Neural crest cell (in vitro differentiated cells): ENCODE results near the gene KDM6A. TPM values are rescaled to one million over a fixed set of nuclear protein-coding genes. Genes with fewer than 3 reads are reported as not detected.

ENCODE experiments used
- DNase-seq: peaks from one replicate; pipeline ENCODE4 v3.0.0; 2021; ENCODE audit warnings: low read depth, mixed read lengths, low spot score
- H3K27ac Mint-ChIP-seq: one replicate; pipeline ENCODE4 v1.8.0; 2021; ENCODE audit warnings: mild to moderate bottlenecking, mixed read lengths; ENCODE audit not compliant: unreplicated experiment
- H3K27me3 Mint-ChIP-seq: 2 replicates; pipeline ENCODE4 v1.8.0; 2021; ENCODE audit warnings: low read depth, mild to moderate bottlenecking, mixed read lengths
- H3K36me3 Mint-ChIP-seq: 2 replicates; pipeline ENCODE4 v1.8.0; 2021; ENCODE audit warnings: low read depth, mild to moderate bottlenecking, mixed read lengths
- H3K4me1 Mint-ChIP-seq: 2 replicates; pipeline ENCODE4 v1.8.0; 2021; ENCODE audit warnings: mixed read lengths
- H3K4me3 Mint-ChIP-seq: one replicate; pipeline ENCODE4 v1.8.0; 2021; ENCODE audit warnings: mild to moderate bottlenecking, mixed read lengths
- H3K9me3 Mint-ChIP-seq: 2 replicates; pipeline ENCODE4 v1.8.0; 2021; ENCODE audit warnings: mixed read lengths
- total RNA-seq: library from RNA; stranded (reverse); gene quantifications from 2 replicates; pipeline ENCODE4 v1.2.1, GENCODE V29; 2021
- TF ChIP-seq, protein P1 (sequence below): fragments of 200-600 bp; sonication (generic); conservative IDR thresholded peaks from 2 replicates; pipeline ENCODE4 v1.5.0; 2021; ENCODE audit warnings: antibody characterized with exemption, mild to moderate bottlenecking

KDM6A gene
- total RNA-seq, 1 donor from 2014 or later, result 21.4 TPM

- no peak for DNase-seq
- Mint-ChIP-seq H3K27me3 (no peaks in the 10 kb centered on the region), H3K4me1 (peaks cover 23% of the 10 kb centered on the region), H3K9me3 (peaks cover 16% of the 10 kb centered on the region), H3K4me3 (no peak overlapping the region), H3K27ac (no peak overlapping the region), H3K36me3 (peaks cover 23% of the 10 kb centered on the region)
- TF ChIP-seq, protein P1, sequence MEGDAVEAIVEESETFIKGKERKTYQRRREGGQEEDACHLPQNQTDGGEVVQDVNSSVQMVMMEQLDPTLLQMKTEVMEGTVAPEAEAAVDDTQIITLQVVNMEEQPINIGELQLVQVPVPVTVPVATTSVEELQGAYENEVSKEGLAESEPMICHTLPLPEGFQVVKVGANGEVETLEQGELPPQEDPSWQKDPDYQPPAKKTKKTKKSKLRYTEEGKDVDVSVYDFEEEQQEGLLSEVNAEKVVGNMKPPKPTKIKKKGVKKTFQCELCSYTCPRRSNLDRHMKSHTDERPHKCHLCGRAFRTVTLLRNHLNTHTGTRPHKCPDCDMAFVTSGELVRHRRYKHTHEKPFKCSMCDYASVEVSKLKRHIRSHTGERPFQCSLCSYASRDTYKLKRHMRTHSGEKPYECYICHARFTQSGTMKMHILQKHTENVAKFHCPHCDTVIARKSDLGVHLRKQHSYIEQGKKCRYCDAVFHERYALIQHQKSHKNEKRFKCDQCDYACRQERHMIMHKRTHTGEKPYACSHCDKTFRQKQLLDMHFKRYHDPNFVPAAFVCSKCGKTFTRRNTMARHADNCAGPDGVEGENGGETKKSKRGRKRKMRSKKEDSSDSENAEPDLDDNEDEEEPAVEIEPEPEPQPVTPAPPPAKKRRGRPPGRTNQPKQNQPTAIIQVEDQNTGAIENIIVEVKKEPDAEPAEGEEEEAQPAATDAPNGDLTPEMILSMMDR, result no peak
Measured at GRCh38 chrX:45003085-45003484, 130.1 kb downstream of the KDM6A start.

DNA sequence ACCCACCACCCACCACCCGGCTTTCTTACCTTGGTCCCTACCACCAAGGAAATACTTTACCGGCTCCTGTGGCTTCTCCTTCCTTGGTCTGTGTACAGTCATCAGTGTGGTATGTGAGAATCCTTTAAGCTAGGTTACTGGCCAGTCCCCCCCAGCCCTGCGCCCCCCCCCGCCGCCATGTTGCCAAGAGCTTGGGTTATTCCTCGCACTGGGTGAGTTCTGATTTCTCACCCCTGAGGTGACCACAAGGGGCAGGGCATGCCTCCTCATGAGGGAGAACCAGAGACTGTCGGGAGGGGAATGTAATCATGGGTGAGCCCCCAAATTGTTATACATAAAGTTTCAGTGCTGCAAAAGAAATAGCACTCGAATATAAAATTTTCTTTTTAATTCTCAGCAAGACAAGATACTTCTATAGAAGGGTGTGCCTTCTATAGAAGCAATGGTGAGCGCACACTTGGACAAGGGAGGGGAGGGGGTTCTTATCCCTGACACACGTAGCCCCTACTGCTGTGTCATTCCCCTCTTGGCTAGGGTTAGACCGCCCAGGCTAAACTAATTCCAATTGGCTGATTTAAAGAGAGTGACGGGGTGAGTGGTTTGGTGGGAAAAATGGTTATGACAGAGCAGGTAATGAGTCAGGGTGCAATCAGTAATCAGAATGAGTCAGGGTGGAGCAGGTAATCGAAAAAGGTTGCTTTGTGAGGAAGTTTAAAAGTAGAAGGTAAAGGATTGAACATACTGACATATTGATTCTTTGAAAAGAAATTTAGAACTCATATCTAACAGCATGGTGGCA, 133.2 kb downstream of the KDM6A start:
- peaks cover 10% of the 10 kb centered on the region for H3K9me3 Mint-ChIP-seq
- TF ChIP-seq, protein P1, result no peak
- no peaks in the 10 kb centered on the region for H3K27me3 Mint-ChIP-seq
- peaks cover 17% of the 10 kb centered on the region for H3K36me3 Mint-ChIP-seq
- H3K4me3 Mint-ChIP-seq, result peak overlapping the region; percentile 10
- no peak overlapping the region for H3K27ac Mint-ChIP-seq
- peaks cover 23% of the 10 kb centered on the region for H3K4me1 Mint-ChIP-seq
- no peak for DNase-seq

GRCh38 chrX:45007598-45007997, 134.6 kb downstream of the KDM6A start:
- TF ChIP-seq, protein P1, result no peak
- H3K36me3 Mint-ChIP-seq, result peaks cover 17% of the 10 kb centered on the region
- DNase-seq, result no peak
- peaks cover 17% of the 10 kb centered on the region for H3K4me1 Mint-ChIP-seq
- no peak overlapping the region for H3K27ac Mint-ChIP-seq
- H3K27me3 Mint-ChIP-seq, result no peaks in the 10 kb centered on the region
- H3K9me3 Mint-ChIP-seq, result peaks cover 10% of the 10 kb centered on the region
- H3K4me3 Mint-ChIP-seq, result no peak overlapping the region

DNA sequence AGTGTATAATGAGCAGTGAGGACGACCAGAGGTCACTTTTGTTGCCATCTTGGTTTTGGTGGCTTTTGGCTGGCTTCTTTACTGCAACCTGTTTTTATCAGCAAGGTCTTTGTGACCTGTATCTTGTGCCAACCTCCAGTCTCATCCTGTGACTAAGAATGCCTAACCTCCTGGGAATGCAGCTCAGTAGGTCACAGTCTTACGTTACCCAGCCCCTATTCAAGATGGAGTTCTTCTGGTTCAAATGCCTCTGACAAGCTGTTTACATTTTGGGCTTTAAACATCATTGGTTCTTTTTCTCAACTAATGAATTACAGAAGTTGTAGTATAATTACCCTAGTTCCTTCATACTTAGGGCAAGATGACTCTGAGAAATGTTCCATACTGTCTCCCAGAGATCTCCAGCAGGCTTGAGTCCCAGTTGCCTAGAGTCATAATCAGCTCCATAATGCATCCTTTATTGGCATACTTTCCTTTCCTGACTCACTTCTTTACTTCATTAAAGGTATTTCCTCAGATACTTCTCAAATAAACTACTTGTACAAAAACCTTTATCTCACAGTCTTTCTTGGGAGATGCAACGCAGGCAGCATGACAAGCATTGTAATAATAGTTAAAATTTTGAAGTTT, 136.5 kb downstream of the KDM6A start:
- no peaks in the 10 kb centered on the region for H3K27me3 Mint-ChIP-seq
- DNase-seq, result no peak
- H3K4me3 Mint-ChIP-seq, result no peak overlapping the region
- H3K36me3 Mint-ChIP-seq, result peaks cover 13% of the 10 kb centered on the region
- TF ChIP-seq, protein P1, result no peak
- H3K4me1 Mint-ChIP-seq, result peaks cover 3% of the 10 kb centered on the region
- peaks cover 8% of the 10 kb centered on the region for H3K9me3 Mint-ChIP-seq
- H3K27ac Mint-ChIP-seq, result no peak overlapping the region

DNA sequence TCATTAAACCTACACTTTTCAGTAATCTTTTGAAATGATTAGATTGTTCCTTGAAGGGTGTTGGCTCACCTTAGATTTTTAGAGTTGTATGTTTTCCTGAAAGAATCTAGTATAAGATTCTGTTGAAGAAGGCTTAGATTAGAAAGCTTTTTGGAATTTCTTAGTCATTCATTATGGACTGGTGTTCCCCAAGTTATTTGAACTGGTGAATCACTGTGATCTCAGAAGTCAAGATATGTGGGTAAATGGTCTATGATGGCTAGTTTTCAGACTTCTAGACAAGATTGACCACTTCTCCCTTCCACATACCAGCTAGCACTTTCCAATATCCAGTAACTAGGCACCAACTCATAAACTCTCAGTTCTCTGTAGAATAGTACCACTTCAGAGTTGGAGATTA, 138.1 kb downstream of the KDM6A start:
- Mint-ChIP-seq H3K36me3 (peaks cover 8% of the 10 kb centered on the region), H3K27ac (no peak overlapping the region), H3K9me3 (peaks cover 6% of the 10 kb centered on the region), H3K4me3 (no peak overlapping the region), H3K4me1 (no peaks in the 10 kb centered on the region), H3K27me3 (no peaks in the 10 kb centered on the region)
- no peak for DNase-seq
- TF ChIP-seq, protein P1, result no peak
